ELR (cell line): ENCODE results near the gene TXNL4B.
"Not testable (repeated sequence)": the region's sequence is repeated elsewhere in the genome, so short reads cannot be mapped to it uniquely, and the experiment has no call there.

Experiments
- DNase-seq: peaks from one replicate; pipeline ENCODE4 v3.0.0-alpha.2; 2015; ENCODE audit warnings: low read depth

The TXNL4B gene

GRCh38 chr16:72111657-72112451 lies 18.4 kb upstream of the TXNL4B start:
- DNase-seq = peak; percentile 17

- no peak for DNase-seq
Measured at GRCh38 chr16:72110662-72111615, 17.5 kb upstream of the TXNL4B start.

- DNase-seq = no peak
Measured at GRCh38 chr16:72109966-72110530, 16.6 kb upstream of the TXNL4B start.

- no peak for DNase-seq
Measured at GRCh38 chr16:72109300-72109699, 15.9 kb upstream of the TXNL4B start.

GRCh38 chr16:72108353-72109102 lies 15.1 kb upstream of the TXNL4B start:
- DNase-seq = no peak

GRCh38 chr16:72107371-72107770 lies 14.0 kb upstream of the TXNL4B start:
- no peak for DNase-seq

GRCh38 chr16:72105978-72106377 lies 12.6 kb upstream of the TXNL4B start:
- DNase-seq = no peak

GRCh38 chr16:72104905-72105304 lies 11.5 kb upstream of the TXNL4B start:
- DNase-seq = no peak

GRCh38 chr16:72101195-72101594 lies 7.8 kb upstream of the TXNL4B start:
- no peak for DNase-seq

GRCh38 chr16:72099377-72099818 lies 6.0 kb upstream of the TXNL4B start:
- peak; percentile 68 for DNase-seq

- no peak for DNase-seq
Measured at GRCh38 chr16:72098936-72099335, 5.5 kb upstream of the TXNL4B start.

GRCh38 chr16:72094266-72094610 lies 818 bp upstream of the TXNL4B start:
- peak; percentile 38 for DNase-seq

- DNase-seq = peak; percentile 84
Measured at GRCh38 chr16:72092832-72093447, 480 bp downstream of the TXNL4B start.

GRCh38 chr16:72091217-72091616 lies 2.2 kb downstream of the TXNL4B start:
- DNase-seq = no peak

- DNase-seq = no peak
Measured at GRCh38 chr16:72085002-72085401, 8.4 kb downstream of the TXNL4B start.

- DNase-seq = no peak
Measured at GRCh38 chr16:72084445-72084844, 9.0 kb downstream of the TXNL4B start.

- DNase-seq = no peak
Measured at GRCh38 chr16:72083778-72084404, 9.5 kb downstream of the TXNL4B start.

- not testable (repeated sequence) for DNase-seq
Measured at GRCh38 chr16:72076991-72077706, 16.3 kb downstream of the TXNL4B start.

- not testable (repeated sequence) for DNase-seq
Measured at GRCh38 chr16:72075067-72075466, 18.4 kb downstream of the TXNL4B start.

- no peak for DNase-seq
Measured at GRCh38 chr16:72073560-72074230, 19.7 kb downstream of the TXNL4B start.
